ENCODE measurements around the gene FAM222A. TPM values are rescaled to one million over a fixed set of nuclear protein-coding genes. Genes with fewer than 3 reads are reported as not detected.

The FAM222A gene
- total and polyA plus RNA-seq, 2 donors = 0.71 to 0.78 TPM

GRCh38 chr12:109727039-109727723 is 13.6 kb downstream of the FAM222A start:
- H3K27ac ChIP-seq (ENCODE audit: low read depth in 1 of 2, low read length in 1 of 2) = no peak overlapping the region
- WGBS = 90% methylated on average over 18 of the region's 18 CpGs
- H3K4me3 ChIP-seq (ENCODE audit: low read length in 2 of 2) = no peak overlapping the region
- no peaks in the 10 kb centered on the region for H3K4me1 ChIP-seq (ENCODE audit: control insufficient read depth in 2 of 2, insufficient read depth in 2 of 2, low read length in 2 of 2)
- no peaks in the 10 kb centered on the region for H3K36me3 ChIP-seq (ENCODE audit: control insufficient read depth in 2 of 2, insufficient read depth in 2 of 2, low read length in 1 of 2)
- no peaks in the 10 kb centered on the region for H3K9me3 ChIP-seq (ENCODE audit: control insufficient read depth in 2 of 2, insufficient read depth in 1 of 2, low read length in 1 of 2)
- DNase-seq (ENCODE audit: low read depth in 6 of 9, low spot score in 9 of 9) = no peak
- peaks cover 0 to under 1% of the 10 kb centered on the region in 2 donors for H3K27me3 ChIP-seq (ENCODE audit: control insufficient read depth in 2 of 2, insufficient read depth in 1 of 2, low read length in 1 of 2)

- H3K9me3 ChIP-seq (ENCODE audit: control insufficient read depth in 2 of 2, insufficient read depth in 1 of 2, low read length in 1 of 2) = no peaks in the 10 kb centered on the region
- H3K4me1 ChIP-seq (ENCODE audit: control insufficient read depth in 2 of 2, insufficient read depth in 2 of 2, low read length in 2 of 2) = no peaks in the 10 kb centered on the region
- H3K27me3 ChIP-seq (ENCODE audit: control insufficient read depth in 2 of 2, insufficient read depth in 1 of 2, low read length in 1 of 2) = peaks cover 0 to 3% of the 10 kb centered on the region in 2 donors
- no peak overlapping the region for H3K4me3 ChIP-seq (ENCODE audit: low read length in 2 of 2)
- H3K36me3 ChIP-seq (ENCODE audit: control insufficient read depth in 2 of 2, insufficient read depth in 2 of 2, low read length in 1 of 2) = no peaks in the 10 kb centered on the region
- no peak overlapping the region for H3K27ac ChIP-seq (ENCODE audit: low read depth in 1 of 2, low read length in 1 of 2)
- 89% methylated on average over 14 of the region's 14 CpGs for WGBS
- no peak for DNase-seq (ENCODE audit: low read depth in 6 of 9, low spot score in 9 of 9)
Measured at GRCh38 chr12:109727746-109728726, 14.4 kb downstream of the FAM222A start.

- no peaks in the 10 kb centered on the region for H3K9me3 ChIP-seq (ENCODE audit: control insufficient read depth in 2 of 2, insufficient read depth in 1 of 2, low read length in 1 of 2)
- 90% methylated on average over 1 of the region's 1 CpG for WGBS
- no peak overlapping the region for H3K4me3 ChIP-seq (ENCODE audit: low read length in 2 of 2)
- no peaks in the 10 kb centered on the region for H3K4me1 ChIP-seq (ENCODE audit: control insufficient read depth in 2 of 2, insufficient read depth in 2 of 2, low read length in 2 of 2)
- H3K27ac ChIP-seq (ENCODE audit: low read depth in 1 of 2, low read length in 1 of 2) = no peak overlapping the region
- H3K36me3 ChIP-seq (ENCODE audit: control insufficient read depth in 2 of 2, insufficient read depth in 2 of 2, low read length in 1 of 2) = no peaks in the 10 kb centered on the region
- no peak for DNase-seq (ENCODE audit: low read depth in 6 of 9, low spot score in 9 of 9)
- H3K27me3 ChIP-seq (ENCODE audit: control insufficient read depth in 2 of 2, insufficient read depth in 1 of 2, low read length in 1 of 2) = peaks cover 0 to 8% of the 10 kb centered on the region in 2 donors
Measured at GRCh38 chr12:109728921-109729320, 15.3 kb downstream of the FAM222A start.

GRCh38 chr12:109729371-109729781 is 15.8 kb downstream of the FAM222A start:
- no peak for DNase-seq (ENCODE audit: low read depth in 6 of 9, low spot score in 9 of 9)
- Histone ChIP-seq H3K4me3 (ENCODE audit: low read length in 2 of 2) (no peak overlapping the region), H3K27me3 (ENCODE audit: control insufficient read depth in 2 of 2, insufficient read depth in 1 of 2, low read length in 1 of 2) (peaks cover 2 to 13% of the 10 kb centered on the region in 2 donors), H3K27ac (ENCODE audit: low read depth in 1 of 2, low read length in 1 of 2) (no peak overlapping the region), H3K4me1 (ENCODE audit: control insufficient read depth in 2 of 2, insufficient read depth in 2 of 2, low read length in 2 of 2) (no peaks in the 10 kb centered on the region), H3K9me3 (ENCODE audit: control insufficient read depth in 2 of 2, insufficient read depth in 1 of 2, low read length in 1 of 2) (no peaks in the 10 kb centered on the region), H3K36me3 (ENCODE audit: control insufficient read depth in 2 of 2, insufficient read depth in 2 of 2, low read length in 1 of 2) (no peaks in the 10 kb centered on the region)
- WGBS = 88% methylated on average over 18 of the region's 18 CpGs

- Histone ChIP-seq H3K9me3 (ENCODE audit: control insufficient read depth in 2 of 2, insufficient read depth in 1 of 2, low read length in 1 of 2) (no peaks in the 10 kb centered on the region), H3K4me3 (ENCODE audit: low read length in 2 of 2) (no peak overlapping the region), H3K27ac (ENCODE audit: low read depth in 1 of 2, low read length in 1 of 2) (no peak overlapping the region), H3K27me3 (ENCODE audit: control insufficient read depth in 2 of 2, insufficient read depth in 1 of 2, low read length in 1 of 2) (peaks cover 2 to 17% of the 10 kb centered on the region in 2 donors), H3K36me3 (ENCODE audit: control insufficient read depth in 2 of 2, insufficient read depth in 2 of 2, low read length in 1 of 2) (no peaks in the 10 kb centered on the region), H3K4me1 (ENCODE audit: control insufficient read depth in 2 of 2, insufficient read depth in 2 of 2, low read length in 2 of 2) (no peaks in the 10 kb centered on the region)
- no peak for DNase-seq (ENCODE audit: low read depth in 6 of 9, low spot score in 9 of 9)
- 89% methylated on average over 9 of the region's 9 CpGs for WGBS
Measured at GRCh38 chr12:109729801-109730200, 16.2 kb downstream of the FAM222A start.

- no peaks in the 10 kb centered on the region for H3K36me3 ChIP-seq (ENCODE audit: control insufficient read depth in 2 of 2, insufficient read depth in 2 of 2, low read length in 1 of 2)
- H3K27me3 ChIP-seq (ENCODE audit: control insufficient read depth in 2 of 2, insufficient read depth in 1 of 2, low read length in 1 of 2) = peaks cover 2 to 24% of the 10 kb centered on the region in 2 donors
- 90% methylated on average over 15 of the region's 15 CpGs for WGBS
- no peaks in the 10 kb centered on the region for H3K4me1 ChIP-seq (ENCODE audit: control insufficient read depth in 2 of 2, insufficient read depth in 2 of 2, low read length in 2 of 2)
- no peak overlapping the region for H3K27ac ChIP-seq (ENCODE audit: low read depth in 1 of 2, low read length in 1 of 2)
- no peaks in the 10 kb centered on the region for H3K9me3 ChIP-seq (ENCODE audit: control insufficient read depth in 2 of 2, insufficient read depth in 1 of 2, low read length in 1 of 2)
- H3K4me3 ChIP-seq (ENCODE audit: low read length in 2 of 2) = no peak overlapping the region
- no peak for DNase-seq (ENCODE audit: low read depth in 6 of 9, low spot score in 9 of 9)
Measured at GRCh38 chr12:109730306-109731145, 16.9 kb downstream of the FAM222A start.

- DNase-seq (ENCODE audit: low read depth in 6 of 9, low spot score in 9 of 9) = no peak
- no peaks in the 10 kb centered on the region for H3K4me1 ChIP-seq (ENCODE audit: control insufficient read depth in 2 of 2, insufficient read depth in 2 of 2, low read length in 2 of 2)
- H3K27ac ChIP-seq (ENCODE audit: low read depth in 1 of 2, low read length in 1 of 2) = no peak overlapping the region
- no peaks in the 10 kb centered on the region for H3K36me3 ChIP-seq (ENCODE audit: control insufficient read depth in 2 of 2, insufficient read depth in 2 of 2, low read length in 1 of 2)
- no peaks in the 10 kb centered on the region for H3K9me3 ChIP-seq (ENCODE audit: control insufficient read depth in 2 of 2, insufficient read depth in 1 of 2, low read length in 1 of 2)
- peaks cover 5 to 32% of the 10 kb centered on the region in 2 donors for H3K27me3 ChIP-seq (ENCODE audit: control insufficient read depth in 2 of 2, insufficient read depth in 1 of 2, low read length in 1 of 2)
- 95% methylated on average over 11 of the region's 11 CpGs for WGBS
- no peak overlapping the region for H3K4me3 ChIP-seq (ENCODE audit: low read length in 2 of 2)
Measured at GRCh38 chr12:109731231-109731731, 17.7 kb downstream of the FAM222A start.

- WGBS = 96% methylated on average over 7 of the region's 7 CpGs
- no peak for DNase-seq (ENCODE audit: low read depth in 6 of 9, low spot score in 9 of 9)
Measured at GRCh38 chr12:109731806-109732205, 18.2 kb downstream of the FAM222A start.

More at GRCh38 chr12:109731806-109732205, 18.2 kb downstream of the FAM222A start:
- Histone ChIP-seq H3K9me3 (ENCODE audit: control insufficient read depth in 2 of 2, insufficient read depth in 1 of 2, low read length in 1 of 2) (no peaks in the 10 kb centered on the region), H3K4me3 (ENCODE audit: low read length in 2 of 2) (no peak overlapping the region), H3K27ac (ENCODE audit: low read depth in 1 of 2, low read length in 1 of 2) (no peak overlapping the region), H3K27me3 (ENCODE audit: control insufficient read depth in 2 of 2, insufficient read depth in 1 of 2, low read length in 1 of 2) (peaks cover 5 to 37% of the 10 kb centered on the region in 2 donors), H3K4me1 (ENCODE audit: control insufficient read depth in 2 of 2, insufficient read depth in 2 of 2, low read length in 2 of 2) (no peaks in the 10 kb centered on the region), H3K36me3 (ENCODE audit: control insufficient read depth in 2 of 2, insufficient read depth in 2 of 2, low read length in 1 of 2) (no peaks in the 10 kb centered on the region)
